ENCODE measurements around the gene NPHP3.

The NPHP3 gene

GRCh38 chr3:132703733-132704132, 18.5 kb downstream of the NPHP3 start:
- DNase-seq = no peak
- no peaks in the 10 kb centered on the region for H3K27me3 ChIP-seq
- TF ChIP-seq CTCF (IDR thresholded peaks at IDR 0.05; ENCODE audit: low read depth, low read length) = no peak
- H3K4me1 ChIP-seq = no peaks in the 10 kb centered on the region
- H3K4me3 ChIP-seq (ENCODE audit: low read depth, low read length) = no peak overlapping the region
- H3K9me3 ChIP-seq = no peaks in the 10 kb centered on the region
- H3K36me3 ChIP-seq = no peaks in the 10 kb centered on the region; the same call in none of the 2 replicates

- Histone ChIP-seq H3K4me3 (ENCODE audit: low read depth, low read length) (no peak overlapping the region), H3K9me3 (no peaks in the 10 kb centered on the region), H3K36me3 (no peaks in the 10 kb centered on the region; the same call in 1 of the 2 replicates), H3K4me1 (peaks cover 6% of the 10 kb centered on the region), H3K27me3 (no peaks in the 10 kb centered on the region)
- DNase-seq = no peak
- TF ChIP-seq CTCF (IDR thresholded peaks at IDR 0.05; ENCODE audit: low read depth, low read length) = no peak
Measured at GRCh38 chr3:132695422-132695821, 26.8 kb downstream of the NPHP3 start.

GRCh38 chr3:132694991-132695390, 27.2 kb downstream of the NPHP3 start:
- no peak for DNase-seq
- peak overlapping the region; percentile 5; the same call in 1 of the 2 replicates for H3K4me3 ChIP-seq (ENCODE audit: low read depth, low read length)
- H3K27me3 ChIP-seq = no peaks in the 10 kb centered on the region
- TF ChIP-seq CTCF (IDR thresholded peaks at IDR 0.05; ENCODE audit: low read depth, low read length) = no peak
- H3K36me3 ChIP-seq = peaks cover 1% of the 10 kb centered on the region; the same call in 1 of the 2 replicates
- H3K9me3 ChIP-seq = no peaks in the 10 kb centered on the region
- H3K4me1 ChIP-seq = peaks cover 6% of the 10 kb centered on the region

DNA sequence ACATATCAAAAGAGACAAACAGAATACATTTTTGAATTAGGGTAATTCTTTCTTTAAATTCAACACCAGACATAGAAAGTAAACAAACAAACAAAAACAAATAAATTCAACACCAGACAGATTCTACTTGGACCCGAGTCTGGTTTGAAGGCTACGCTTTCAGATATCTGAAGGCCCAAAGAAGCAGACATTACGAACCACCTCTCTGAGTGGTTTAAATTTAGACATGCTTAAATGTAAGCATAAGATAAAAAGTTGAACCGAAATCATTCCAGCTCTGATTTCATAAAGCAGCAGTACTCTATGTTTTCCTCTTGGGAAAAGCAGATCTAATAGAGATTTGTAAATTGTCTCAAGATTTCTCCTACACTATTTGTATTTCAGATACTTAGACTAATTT, 32.2 kb downstream of the NPHP3 start:
- DNase-seq = no peak
- no peaks in the 10 kb centered on the region for H3K9me3 ChIP-seq
- H3K36me3 ChIP-seq = peaks cover 14% of the 10 kb centered on the region
- TF ChIP-seq CTCF (IDR thresholded peaks at IDR 0.05; ENCODE audit: low read depth, low read length) = no peak
- H3K27me3 ChIP-seq = no peaks in the 10 kb centered on the region
- H3K4me1 ChIP-seq = peaks cover 3% of the 10 kb centered on the region
- H3K4me3 ChIP-seq (ENCODE audit: low read depth, low read length) = no peak overlapping the region

DNA sequence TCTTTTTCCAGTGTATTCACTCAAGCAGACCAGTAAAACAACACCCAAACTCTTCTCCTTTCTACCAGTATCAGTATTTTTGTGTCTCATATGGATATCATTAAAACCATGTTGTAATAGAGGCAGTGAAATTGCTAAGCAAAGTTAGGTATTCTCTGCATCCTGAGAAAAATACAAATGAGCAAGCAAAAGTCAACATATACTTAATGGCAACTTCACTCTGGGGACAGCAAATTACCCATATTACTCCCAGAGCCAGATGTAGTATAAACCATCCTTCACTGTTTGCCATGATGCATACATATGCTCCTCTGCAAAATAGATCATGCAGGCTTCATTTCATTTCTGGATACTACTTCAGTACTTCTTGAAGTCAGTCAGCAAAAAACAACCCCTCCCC, 40.0 kb downstream of the NPHP3 start:
- TF ChIP-seq CTCF (IDR thresholded peaks at IDR 0.05; ENCODE audit: low read depth, low read length) = no peak
- peaks cover 13% of the 10 kb centered on the region for H3K36me3 ChIP-seq
- no peak overlapping the region for H3K4me3 ChIP-seq (ENCODE audit: low read depth, low read length)
- H3K9me3 ChIP-seq = no peaks in the 10 kb centered on the region
- DNase-seq = no peak
- no peaks in the 10 kb centered on the region for H3K4me1 ChIP-seq
- no peaks in the 10 kb centered on the region for H3K27me3 ChIP-seq

- no peak for TF ChIP-seq CTCF (IDR thresholded peaks at IDR 0.05; ENCODE audit: low read depth, low read length)
- Histone ChIP-seq H3K4me1 (no peaks in the 10 kb centered on the region), H3K4me3 (ENCODE audit: low read depth, low read length) (no peak overlapping the region), H3K9me3 (no peaks in the 10 kb centered on the region), H3K27me3 (no peaks in the 10 kb centered on the region), H3K36me3 (peaks cover 20% of the 10 kb centered on the region)
- DNase-seq = no peak
Measured at GRCh38 chr3:132681421-132681820, 40.8 kb downstream of the NPHP3 start.

All from BE2C (cell line).